SH-SY5Y (cell line): ENCODE results near the gene EPHA2.

ENCODE experiments used
- GATA2 ChIP-seq: IDR thresholded peaks from 2 replicates; pipeline ENCODE4 v1.6.1; 2011; ENCODE audit warnings: mild to moderate bottlenecking, low read depth, low read length
- GATA3 ChIP-seq: IDR thresholded peaks from 2 replicates; pipeline ENCODE4 v1.6.1; 2011; ENCODE audit warnings: low read depth, mild to moderate bottlenecking, low read length, moderate library complexity

- TF ChIP-seq GATA3, result no peak
- no peak for TF ChIP-seq GATA2
These were observed 28.1 kb downstream of the EPHA2 start for GRCh38 chr1:16127676-16128337.
